HepG2 (cell line): Measurements from ENCODE around the gene HOXC9. TPM values are rescaled to one million over a fixed set of nuclear protein-coding genes. Genes with fewer than 3 reads are reported as not detected.
A peak's percentile ranks its signal among the peaks of the same experiment; 100 is the strongest.

Source experiments
- ATF7 ChIP-seq, 2 experiments: fragments of 450-650 bp in 1 of 2; sonication (generic) in 1 of 2; formaldehyde crosslinking in 1 of 2; IDR thresholded peaks; 2 replicates each; pipeline versions ENCODE4 v1.4.0 to v1.6.1; 2016 to 2020; ENCODE audit warnings: antibody characterized with exemption in 1 of 2, mild to moderate bottlenecking in 1 of 2, missing genetic modification reagents in 1 of 2
- ATF7-NPFF ChIP-seq: sonication (generic); formaldehyde crosslinking; IDR thresholded peaks from 2 replicates; pipeline ENCODE4 v1.8.1; 2023; ENCODE audit warnings: mild to moderate bottlenecking, low read depth, missing genetic modification reagents, moderate library complexity
- CHD2 ChIP-seq: IDR thresholded peaks from 2 replicates; pipeline ENCODE4 v1.6.1; 2011; ENCODE audit warnings: low read depth, low read length, improper control_type of control experiment
- ETV6 ChIP-seq: sonication (generic); formaldehyde crosslinking; conservative IDR thresholded peaks from 2 replicates; pipeline ENCODE4 v1.4.0; 2020; ENCODE audit warnings: missing genetic modification reagents
- FOXK2 ChIP-seq: fragments of 450-650 bp; IDR thresholded peaks from 2 replicates; pipeline ENCODE4 v1.6.1; 2016
- GABPB1 ChIP-seq: IDR thresholded peaks from 2 replicates; pipeline ENCODE4 v1.6.1; 2016; ENCODE audit warnings: mild to moderate bottlenecking, missing genetic modification reagents, moderate library complexity, missing compliant biosample characterization
- HIVEP1 ChIP-seq: sonication (generic); formaldehyde crosslinking; IDR thresholded peaks from 2 replicates; pipeline ENCODE4 v1.4.0; 2020; ENCODE audit warnings: mild to moderate bottlenecking, missing genetic modification reagents
- IRX3 ChIP-seq: sonication (generic); formaldehyde crosslinking; IDR thresholded peaks from 2 replicates; pipeline ENCODE4 v1.8.1; 2023; ENCODE audit warnings: mild to moderate bottlenecking, low read depth, missing genetic modification reagents, borderline replicate concordance
- KLF15 ChIP-seq: sonication (generic); formaldehyde crosslinking; IDR thresholded peaks from 2 replicates; pipeline ENCODE4 v1.8.1; 2023; ENCODE audit warnings: borderline replicate concordance, mild to moderate bottlenecking, inconsistent platforms, missing genetic modification reagents, mixed read lengths
- KLF16 ChIP-seq, 2 experiments: sonication (generic) in 1 of 2; formaldehyde crosslinking in 1 of 2; IDR thresholded peaks; 2 replicates each; pipeline versions ENCODE4 v1.6.1 to v1.8.0; 2016 to 2023; ENCODE audit warnings: missing genetic modification reagents in 2 of 2, missing compliant biosample characterization in 1 of 2
- MATR3 ChIP-seq: sonication (generic); formaldehyde crosslinking; IDR thresholded peaks from 2 replicates; pipeline ENCODE4 v1.4.0; 2020; ENCODE audit warnings: missing genetic modification reagents
- MEIS2 ChIP-seq: sonication (generic); formaldehyde crosslinking; IDR thresholded peaks from 2 replicates; pipeline ENCODE4 v1.9.0; 2021; ENCODE audit warnings: mild to moderate bottlenecking, missing genetic modification reagents
- MIER2 ChIP-seq: IDR thresholded peaks from 2 replicates; pipeline ENCODE4 v1.6.1; 2016; ENCODE audit warnings: missing biosample characterization, missing genetic modification reagents
- SP4 ChIP-seq: sonication (generic); formaldehyde crosslinking; IDR thresholded peaks from 2 replicates; pipeline ENCODE4 v1.8.1; 2023; ENCODE audit warnings: mild to moderate bottlenecking, missing genetic modification reagents
- STAG1 ChIP-seq: sonication (generic); formaldehyde crosslinking; IDR thresholded peaks from 2 replicates; pipeline ENCODE4 v1.4.0; 2020; ENCODE audit warnings: missing genetic modification reagents
- ZNF274 ChIP-seq: sonication (generic); formaldehyde crosslinking; IDR thresholded peaks from 2 replicates; pipeline ENCODE4 v1.5.1; 2020; ENCODE audit warnings: mild to moderate bottlenecking, missing genetic modification reagents
- ZNF432 ChIP-seq: sonication (generic); formaldehyde crosslinking; IDR thresholded peaks from 2 replicates; pipeline ENCODE4 v1.5.0; 2020; ENCODE audit warnings: missing genetic modification reagents, mild to moderate bottlenecking, borderline replicate concordance
- ZNF446 ChIP-seq: sonication (generic); formaldehyde crosslinking; IDR thresholded peaks from 2 replicates; pipeline ENCODE4 v1.5.0; 2020; ENCODE audit warnings: mild to moderate bottlenecking, missing genetic modification reagents
- ZNF772 ChIP-seq: sonication (generic); formaldehyde crosslinking; IDR thresholded peaks from 2 replicates; pipeline ENCODE4 v1.5.0; 2020; ENCODE audit warnings: mild to moderate bottlenecking, missing genetic modification reagents
- ZNF841 ChIP-seq: sonication (generic); formaldehyde crosslinking; IDR thresholded peaks from 2 replicates; pipeline ENCODE4 v1.8.1; 2023; ENCODE audit warnings: missing genetic modification reagents, borderline replicate concordance
- polyA plus RNA-seq, 8 experiments: library from polyadenylated mRNA; depleted of rRNA in 3 of 8; stranded (reverse) in 7 of 8; unstranded in 1 of 8; fragments of >200 nt; fragmentation: Illumina TruSeq in 4 of 8; extraction: Trizol in 4 of 8; gene quantifications; 2 replicates each; pipeline versions ENCODE4 v1.2.1 to v1.2.3, GENCODE V29; 2011 to 2016; ENCODE audit warnings: low read depth in 4 of 8, missing spikeins in 1 of 8, mixed read lengths in 1 of 8; ENCODE audit not compliant: insufficient read depth in 1 of 8
- total RNA-seq, 5 experiments: library from RNA; depleted of rRNA; stranded (reverse); fragments of >200 nt; fragmentation: Illumina TruSeq; extraction: Trizol; gene quantifications; 2 replicates each; pipeline ENCODE4 v1.2.3, GENCODE V29; 2016; ENCODE audit warnings: low read depth in 1 of 5
- TF ChIP-seq, protein P1 (sequence below): sonication (generic); formaldehyde crosslinking; IDR thresholded peaks from 2 replicates; pipeline ENCODE4 v1.9.0; 2021; ENCODE audit warnings: missing genetic modification reagents, borderline replicate concordance
- TF ChIP-seq, protein P2 (sequence below): sonication (generic); formaldehyde crosslinking; IDR thresholded peaks from 2 replicates; pipeline ENCODE4 v1.5.0; 2020; ENCODE audit warnings: missing genetic modification reagents
- TF ChIP-seq, protein P3 (sequence below): sonication (generic); formaldehyde crosslinking; IDR thresholded peaks from 2 replicates; pipeline ENCODE4 v1.8.0; 2022; ENCODE audit warnings: missing genetic modification reagents, mild to moderate bottlenecking, inconsistent platforms, borderline replicate concordance
- TF ChIP-seq, protein P4 (sequence below): sonication (generic); formaldehyde crosslinking; IDR thresholded peaks from 2 replicates; pipeline ENCODE4 v1.4.0; 2020; ENCODE audit warnings: mild to moderate bottlenecking, missing genetic modification reagents

The HOXC9 gene
- total and polyA plus RNA-seq, 2 of the 13 experiments (the other 11 are each of a cell fraction or from before 2014, with no cell fraction given): 0.11 to 1.1 TPM

DNA sequence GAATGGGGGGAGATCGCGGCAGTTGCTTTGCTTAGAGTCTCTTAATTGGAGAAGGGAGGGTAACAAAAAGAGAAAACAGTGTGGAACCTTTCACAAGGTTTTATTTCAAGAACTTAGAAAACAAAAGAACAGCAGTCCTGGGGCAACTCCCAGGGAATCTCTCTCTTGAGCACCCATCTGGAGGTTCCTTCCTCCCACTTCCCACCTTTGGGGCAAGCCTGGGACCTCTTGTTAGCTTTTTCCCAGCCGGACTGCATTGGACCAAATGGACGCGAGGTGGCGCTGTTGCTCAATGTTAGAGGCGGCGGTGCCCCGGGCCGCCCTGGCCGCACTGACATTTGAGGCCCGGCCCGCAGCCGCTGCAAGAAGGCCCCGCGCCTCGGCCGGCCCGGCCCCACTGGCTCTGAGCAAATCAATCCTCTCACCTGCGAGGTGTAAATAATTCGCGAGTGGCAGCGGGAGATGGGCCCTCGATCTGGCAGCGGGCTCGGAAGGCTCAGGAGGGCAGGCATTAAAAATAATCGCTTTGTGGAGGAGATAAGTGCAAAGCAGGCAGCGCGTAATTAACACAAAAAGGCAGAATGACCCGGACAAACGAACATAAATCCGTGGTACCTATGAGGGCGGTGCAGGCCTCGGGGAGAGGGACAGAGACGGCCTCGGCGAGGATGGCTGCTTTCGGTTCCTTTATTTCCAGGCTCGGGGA, 6.0 kb downstream of the HOXC9 start (continued):
- TF ChIP-seq, protein P1, sequence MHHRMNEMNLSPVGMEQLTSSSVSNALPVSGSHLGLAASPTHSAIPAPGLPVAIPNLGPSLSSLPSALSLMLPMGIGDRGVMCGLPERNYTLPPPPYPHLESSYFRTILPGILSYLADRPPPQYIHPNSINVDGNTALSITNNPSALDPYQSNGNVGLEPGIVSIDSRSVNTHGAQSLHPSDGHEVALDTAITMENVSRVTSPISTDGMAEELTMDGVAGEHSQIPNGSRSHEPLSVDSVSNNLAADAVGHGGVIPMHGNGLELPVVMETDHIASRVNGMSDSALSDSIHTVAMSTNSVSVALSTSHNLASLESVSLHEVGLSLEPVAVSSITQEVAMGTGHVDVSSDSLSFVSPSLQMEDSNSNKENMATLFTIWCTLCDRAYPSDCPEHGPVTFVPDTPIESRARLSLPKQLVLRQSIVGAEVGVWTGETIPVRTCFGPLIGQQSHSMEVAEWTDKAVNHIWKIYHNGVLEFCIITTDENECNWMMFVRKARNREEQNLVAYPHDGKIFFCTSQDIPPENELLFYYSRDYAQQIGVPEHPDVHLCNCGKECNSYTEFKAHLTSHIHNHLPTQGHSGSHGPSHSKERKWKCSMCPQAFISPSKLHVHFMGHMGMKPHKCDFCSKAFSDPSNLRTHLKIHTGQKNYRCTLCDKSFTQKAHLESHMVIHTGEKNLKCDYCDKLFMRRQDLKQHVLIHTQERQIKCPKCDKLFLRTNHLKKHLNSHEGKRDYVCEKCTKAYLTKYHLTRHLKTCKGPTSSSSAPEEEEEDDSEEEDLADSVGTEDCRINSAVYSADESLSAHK: no peak
- no peak for TF ChIP-seq ETV6 (CRISPR knock-in tag)
- no peak for TF ChIP-seq KLF15
- no peak for TF ChIP-seq MATR3 (CRISPR knock-in tag)
- TF ChIP-seq STAG1 (CRISPR knock-in tag): peak; percentile 97
- TF ChIP-seq, protein P2, sequence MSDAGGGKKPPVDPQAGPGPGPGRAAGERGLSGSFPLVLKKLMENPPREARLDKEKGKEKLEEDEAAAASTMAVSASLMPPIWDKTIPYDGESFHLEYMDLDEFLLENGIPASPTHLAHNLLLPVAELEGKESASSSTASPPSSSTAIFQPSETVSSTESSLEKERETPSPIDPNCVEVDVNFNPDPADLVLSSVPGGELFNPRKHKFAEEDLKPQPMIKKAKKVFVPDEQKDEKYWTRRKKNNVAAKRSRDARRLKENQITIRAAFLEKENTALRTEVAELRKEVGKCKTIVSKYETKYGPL (CRISPR knock-in tag): no peak
- no peak for TF ChIP-seq ZNF432
- TF ChIP-seq MIER2 (CRISPR knock-in tag): no peak
- no peak for TF ChIP-seq HIVEP1 (CRISPR knock-in tag)
- TF ChIP-seq ZNF274 (CRISPR knock-in tag): 0 out of 2 replicates have a peak, but pooled peaks have one; percentile 41
- TF ChIP-seq SP4 (CRISPR knock-in tag): no peak
- no peak for TF ChIP-seq FOXK2
- no peak for TF ChIP-seq ATF7-NPFF
- TF ChIP-seq, protein P3, sequence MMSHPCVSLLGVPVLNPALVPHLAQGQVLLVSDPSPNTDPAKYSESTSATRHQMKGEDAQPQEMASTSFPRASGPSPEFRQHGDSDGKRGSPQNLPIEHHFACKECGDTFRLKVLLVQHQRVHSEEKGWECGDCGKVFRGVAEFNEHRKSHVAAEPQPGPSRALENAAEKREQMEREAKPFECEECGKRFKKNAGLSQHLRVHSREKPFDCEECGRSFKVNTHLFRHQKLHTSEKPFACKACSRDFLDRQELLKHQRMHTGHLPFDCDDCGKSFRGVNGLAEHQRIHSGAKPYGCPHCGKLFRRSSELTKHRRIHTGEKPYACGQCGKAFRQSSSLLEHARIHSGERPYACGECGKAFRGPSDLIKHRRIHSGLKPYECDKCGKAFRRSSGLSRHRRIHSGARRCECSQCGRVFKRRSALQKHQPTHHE (CRISPR knock-in tag): no peak
- TF ChIP-seq GABPB1 (CRISPR knock-in tag): peak; percentile 50; the same call in 1 of the 2 replicates
- 0 out of 4 replicates have a peak, but pooled peaks of 1 of the 2 experiments have one; percentile 19 for TF ChIP-seq KLF16 (CRISPR knock-in tag; IDR thresholded peaks at IDR 0.05)
- TF ChIP-seq ZNF446 (CRISPR knock-in tag): no peak
- TF ChIP-seq, protein P4, sequence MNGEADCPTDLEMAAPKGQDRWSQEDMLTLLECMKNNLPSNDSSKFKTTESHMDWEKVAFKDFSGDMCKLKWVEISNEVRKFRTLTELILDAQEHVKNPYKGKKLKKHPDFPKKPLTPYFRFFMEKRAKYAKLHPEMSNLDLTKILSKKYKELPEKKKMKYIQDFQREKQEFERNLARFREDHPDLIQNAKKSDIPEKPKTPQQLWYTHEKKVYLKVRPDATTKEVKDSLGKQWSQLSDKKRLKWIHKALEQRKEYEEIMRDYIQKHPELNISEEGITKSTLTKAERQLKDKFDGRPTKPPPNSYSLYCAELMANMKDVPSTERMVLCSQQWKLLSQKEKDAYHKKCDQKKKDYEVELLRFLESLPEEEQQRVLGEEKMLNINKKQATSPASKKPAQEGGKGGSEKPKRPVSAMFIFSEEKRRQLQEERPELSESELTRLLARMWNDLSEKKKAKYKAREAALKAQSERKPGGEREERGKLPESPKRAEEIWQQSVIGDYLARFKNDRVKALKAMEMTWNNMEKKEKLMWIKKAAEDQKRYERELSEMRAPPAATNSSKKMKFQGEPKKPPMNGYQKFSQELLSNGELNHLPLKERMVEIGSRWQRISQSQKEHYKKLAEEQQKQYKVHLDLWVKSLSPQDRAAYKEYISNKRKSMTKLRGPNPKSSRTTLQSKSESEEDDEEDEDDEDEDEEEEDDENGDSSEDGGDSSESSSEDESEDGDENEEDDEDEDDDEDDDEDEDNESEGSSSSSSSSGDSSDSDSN (CRISPR knock-in tag): peak; percentile 34; the same call in 1 of the 2 replicates
- TF ChIP-seq MEIS2 (CRISPR knock-in tag): no peak
- no peak for TF ChIP-seq IRX3
- TF ChIP-seq ATF7 (IDR thresholded peaks at IDR 0.05): no peak
- TF ChIP-seq ATF7 (CRISPR knock-in tag; IDR thresholded peaks at IDR 0.05): no peak
- TF ChIP-seq CHD2: no peak
- no peak for TF ChIP-seq ZNF841 (CRISPR knock-in tag)
- TF ChIP-seq ZNF772 (CRISPR knock-in tag): no peak
